Measurements from ENCODE around the gene PARD3B.

DNA sequence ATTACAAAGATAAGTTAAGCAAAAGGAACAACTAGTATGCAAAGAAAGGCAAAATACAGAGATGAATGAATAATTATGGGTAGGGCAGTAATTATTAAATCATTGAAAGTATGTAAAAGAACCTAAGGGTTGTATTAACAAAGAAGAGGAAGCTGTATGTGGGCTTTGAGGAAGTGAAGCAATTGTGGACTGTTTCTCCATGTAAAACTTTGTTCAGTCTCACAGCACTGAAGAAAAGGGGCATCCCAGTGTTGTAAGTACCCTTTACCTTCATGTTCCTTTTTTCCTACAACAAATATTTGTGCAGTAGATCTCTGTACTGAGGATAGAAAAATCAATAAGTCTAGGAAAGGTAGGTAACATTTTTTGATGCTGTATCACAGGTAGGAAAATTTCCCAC is 748.3 kb downstream of the PARD3B start:
- TF ChIP-seq CTCF (IDR thresholded peaks at IDR 0.05; ENCODE audit: low read length) (no peak), EZH2phosphoT487 (IDR thresholded peaks at IDR 0.05; ENCODE audit: low read length) (no peak)

Data from MM.1S (cell line).